KMS-11 (cell line): Measurements from ENCODE around the gene PCDH1.
A peak's percentile ranks its signal among the peaks of the same experiment; 100 is the strongest.

Source experiments
- H2AFZ ChIP-seq: fragments of 200-600 bp; sonication (generic); 2 replicates; pipeline ENCODE4 v1.6.1; 2016; ENCODE audit warnings: antibody characterized with exemption, mixed run types, low read depth
- H3K27ac ChIP-seq: fragments of 200-600 bp; sonication (generic); 2 replicates; pipeline ENCODE4 v1.6.1; 2016; ENCODE audit warnings: mild to moderate bottlenecking, mixed run types
- H3K27me3 ChIP-seq: fragments of 200-600 bp; sonication (generic); 2 replicates; pipeline ENCODE4 v1.6.1; 2017; ENCODE audit warnings: mild to moderate bottlenecking, low read depth, mixed run types, moderate library complexity; ENCODE audit not compliant: insufficient read depth
- H3K36me3 ChIP-seq: fragments of 200-600 bp; sonication (generic); 2 replicates; pipeline ENCODE4 v1.6.1; 2017; ENCODE audit warnings: mild to moderate bottlenecking, mixed run types; ENCODE audit not compliant: insufficient read depth
- H3K4me1 ChIP-seq: fragments of 200-600 bp; sonication (generic); 2 replicates; pipeline ENCODE4 v1.6.1; 2016; ENCODE audit warnings: mild to moderate bottlenecking, low read depth, mixed run types; ENCODE audit not compliant: poor library complexity, severe bottlenecking
- H3K4me2 ChIP-seq: fragments of 200-600 bp; sonication (generic); 2 replicates; pipeline ENCODE4 v1.7.0; 2016; ENCODE audit warnings: mild to moderate bottlenecking, mixed run types
- H3K4me3 ChIP-seq: fragments of 200-600 bp; sonication (generic); IDR thresholded peaks from 2 replicates; pipeline ENCODE4 v1.6.1; 2017; ENCODE audit warnings: low read depth, low read length, mixed read lengths; ENCODE audit not compliant: insufficient read depth
- H3K79me2 ChIP-seq: fragments of 200-600 bp; sonication (generic); 2 replicates; pipeline ENCODE4 v1.6.1; 2016; ENCODE audit warnings: low read depth, mixed run types; ENCODE audit not compliant: insufficient read depth
- H3K9ac ChIP-seq: fragments of 200-600 bp; sonication (generic); 2 replicates; pipeline ENCODE4 v1.6.1; 2016; ENCODE audit warnings: mild to moderate bottlenecking, mixed run types
- H4K20me1 ChIP-seq: fragments of 200-600 bp; sonication (generic); 2 replicates; pipeline ENCODE4 v1.6.1; 2016; ENCODE audit warnings: mild to moderate bottlenecking, mixed run types; ENCODE audit not compliant: insufficient read depth
- CTCF ChIP-seq: fragments of 200-600 bp; sonication (generic); conservative IDR thresholded peaks from 2 replicates; pipeline ENCODE4 v1.6.1; 2017; ENCODE audit warnings: low read depth, mild to moderate bottlenecking, antibody characterized with exemption, low read length, moderate library complexity, mixed read lengths

The PCDH1 gene

GRCh38 chr5:141811287-141812155 is 66.7 kb downstream of the PCDH1 start:
- Histone ChIP-seq H4K20me1 (no peaks in the 10 kb centered on the region), H3K79me2 (no peaks in the 10 kb centered on the region), H3K27me3 (0 out of 2 replicates have a peak, but pooled peaks cover 2% of the 10 kb centered on the region), H3K4me2 (no peak overlapping the region), H3K9ac (no peak overlapping the region), H3K4me3 (no peak overlapping the region), H3K4me1 (no peaks in the 10 kb centered on the region), H3K27ac (no peak overlapping the region), H2AFZ (no peak overlapping the region), H3K36me3 (no peaks in the 10 kb centered on the region)
- TF ChIP-seq CTCF, result peak; percentile 74

GRCh38 chr5:141810702-141811101 is 67.5 kb downstream of the PCDH1 start:
- no peak for TF ChIP-seq CTCF
- Histone ChIP-seq H3K4me1 (no peaks in the 10 kb centered on the region), H4K20me1 (no peaks in the 10 kb centered on the region), H3K4me2 (no peak overlapping the region), H3K27ac (no peak overlapping the region), H3K36me3 (no peaks in the 10 kb centered on the region), H3K27me3 (0 out of 2 replicates have a peak, but pooled peaks cover 2% of the 10 kb centered on the region), H2AFZ (no peak overlapping the region), H3K9ac (no peak overlapping the region), H3K79me2 (no peaks in the 10 kb centered on the region), H3K4me3 (no peak overlapping the region)

GRCh38 chr5:141809380-141810096 is 68.7 kb downstream of the PCDH1 start:
- no peaks in the 10 kb centered on the region for H3K79me2 ChIP-seq
- H3K4me2 ChIP-seq, result no peak overlapping the region
- H3K4me3 ChIP-seq, result no peak overlapping the region
- no peaks in the 10 kb centered on the region for H4K20me1 ChIP-seq
- H2AFZ ChIP-seq, result no peak overlapping the region
- H3K4me1 ChIP-seq, result no peaks in the 10 kb centered on the region
- no peak overlapping the region for H3K9ac ChIP-seq
- H3K36me3 ChIP-seq, result no peaks in the 10 kb centered on the region
- H3K27ac ChIP-seq, result no peak overlapping the region
- no peak for TF ChIP-seq CTCF
- H3K27me3 ChIP-seq, result 0 out of 2 replicates have a peak, but pooled peaks cover 2% of the 10 kb centered on the region

- no peak for TF ChIP-seq CTCF
- Histone ChIP-seq H3K9ac (no peak overlapping the region), H3K27ac (no peak overlapping the region), H4K20me1 (no peaks in the 10 kb centered on the region), H2AFZ (no peak overlapping the region), H3K4me3 (no peak overlapping the region), H3K27me3 (0 out of 2 replicates have a peak, but pooled peaks cover 2% of the 10 kb centered on the region), H3K36me3 (no peaks in the 10 kb centered on the region), H3K79me2 (no peaks in the 10 kb centered on the region), H3K4me2 (no peak overlapping the region), H3K4me1 (no peaks in the 10 kb centered on the region)
Measured at GRCh38 chr5:141808857-141809256, 69.4 kb downstream of the PCDH1 start.
